ENCODE results near the gene ADGRG2.
A peak's percentile ranks its signal among the peaks of the same experiment; 100 is the strongest.
"Not testable (repeated sequence)": the region's sequence is repeated elsewhere in the genome, so short reads cannot be mapped to it uniquely, and the experiment has no call there.

ADGRG2 gene

GRCh38 chrX:19003756-19004155 lies 118.5 kb downstream of the ADGRG2 start:
- DNase-seq = no peak

- no peak for DNase-seq
Observed at GRCh38 chrX:18998653-18999052, 123.6 kb downstream of the ADGRG2 start.

DNA sequence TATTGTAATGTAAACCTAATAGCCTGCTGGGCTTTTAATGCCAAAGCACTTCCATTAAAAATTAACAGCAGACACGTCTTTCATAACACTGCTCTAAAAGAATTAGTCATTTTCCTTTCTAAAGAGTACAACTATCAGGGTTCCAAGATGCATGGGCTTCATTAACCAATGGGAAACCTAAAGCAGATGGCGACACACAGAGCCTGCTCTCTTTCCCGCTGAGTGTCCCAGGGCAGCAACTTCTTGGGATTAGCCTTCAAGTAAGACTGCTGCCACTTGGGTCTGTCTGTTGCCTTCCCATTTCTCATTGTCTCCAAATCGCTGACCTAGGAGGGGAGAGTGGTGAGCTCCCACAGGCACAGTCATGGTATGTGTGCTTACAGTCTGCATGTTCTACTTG lies 124.4 kb downstream of the ADGRG2 start:
- DNase-seq = no peak

- no peak for DNase-seq
Observed at GRCh38 chrX:18996536-18996935, 125.7 kb downstream of the ADGRG2 start.

DNA sequence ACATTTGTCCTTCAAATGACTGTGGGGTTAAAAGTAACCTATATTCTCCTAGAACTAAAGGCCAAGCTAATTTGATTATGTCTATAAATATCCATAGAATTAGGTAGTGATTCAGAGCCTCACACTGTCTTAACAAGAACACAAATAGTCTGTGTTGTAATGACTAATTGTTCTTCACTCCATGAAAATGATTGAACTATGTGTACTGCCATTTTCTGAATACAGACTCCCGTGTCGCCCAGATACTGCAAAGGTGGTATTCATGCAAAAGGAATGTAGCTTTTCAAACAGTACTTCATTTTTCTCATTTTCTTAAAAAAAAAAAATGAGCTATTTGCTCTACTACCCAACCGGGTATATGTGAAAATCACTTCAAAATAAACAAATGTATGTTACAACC lies 127.0 kb downstream of the ADGRG2 start:
- no peak for DNase-seq

GRCh38 chrX:18994713-18995112 lies 127.6 kb downstream of the ADGRG2 start:
- no peak for DNase-seq

DNA sequence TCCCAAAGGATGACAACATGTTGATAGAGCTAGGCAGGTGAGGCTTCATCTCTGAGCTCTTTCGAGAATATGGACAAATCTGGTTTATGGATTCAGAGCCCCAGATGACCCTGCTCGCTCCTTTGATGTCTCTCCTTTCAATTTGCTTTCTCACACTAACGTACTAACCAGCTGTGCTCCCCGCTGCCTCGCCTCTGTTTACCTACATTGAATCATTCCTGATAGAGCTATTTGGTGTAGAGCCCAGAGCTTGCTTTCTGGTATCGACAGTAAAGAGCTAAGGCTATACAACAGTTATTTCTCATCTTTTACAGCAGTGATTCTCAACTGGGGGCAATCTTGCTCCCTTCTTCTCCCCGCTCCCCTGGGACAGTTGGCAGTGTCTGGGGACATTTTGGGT lies 129.4 kb downstream of the ADGRG2 start:
- DNase-seq = no peak

GRCh38 chrX:18985186-18985435 lies 137.2 kb downstream of the ADGRG2 start:
- DNase-seq = no peak

DNA sequence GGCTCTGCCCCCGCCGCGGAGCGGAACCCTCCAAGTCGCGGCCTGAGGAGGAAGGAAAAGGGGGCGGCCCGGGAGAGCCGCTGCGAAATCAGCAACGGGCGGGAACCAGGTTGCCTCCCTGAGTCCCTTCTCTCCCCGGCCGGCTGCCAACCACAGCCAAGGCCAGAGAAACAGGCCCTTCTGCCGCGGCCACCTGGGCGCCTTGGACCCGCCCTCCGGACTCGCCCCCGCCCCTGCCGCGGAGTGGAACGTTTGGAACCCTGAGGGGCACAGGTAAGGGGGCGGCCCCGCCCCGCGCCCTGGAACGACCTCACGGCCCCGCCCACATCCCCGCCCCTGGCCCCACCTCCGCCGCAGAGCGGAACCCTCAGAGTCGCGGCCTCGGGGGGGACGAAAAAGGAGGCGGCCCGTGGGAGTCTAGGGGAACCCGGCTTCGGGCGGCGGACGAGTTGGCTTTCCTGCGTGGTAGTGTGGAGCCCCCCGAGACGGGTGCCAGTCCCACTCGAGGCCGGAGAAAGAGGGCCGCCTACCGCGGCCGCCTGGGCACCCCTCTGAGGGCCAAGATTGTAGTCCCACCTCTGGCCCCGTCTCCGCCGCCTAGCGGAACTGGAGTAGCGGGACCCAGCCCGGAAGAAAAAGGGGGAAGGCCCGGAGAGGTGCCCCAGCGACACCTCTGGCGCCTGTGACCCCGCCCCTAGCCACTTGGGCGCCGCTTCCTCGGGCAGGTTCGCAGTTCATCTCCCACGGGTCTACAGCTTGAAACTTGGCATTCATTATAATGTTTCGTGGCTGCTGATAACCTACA lies 137.7 kb downstream of the ADGRG2 start:
- DNase-seq = peak; percentile 90

- peak; percentile 32 for DNase-seq
Observed at GRCh38 chrX:18983666-18984380, 138.4 kb downstream of the ADGRG2 start, which contains the start of gene PHKA2. PHKA2 (minus strand) TSS chrX:18984114; CDS start chrX:18983932, 182 bp downstream.

DNA sequence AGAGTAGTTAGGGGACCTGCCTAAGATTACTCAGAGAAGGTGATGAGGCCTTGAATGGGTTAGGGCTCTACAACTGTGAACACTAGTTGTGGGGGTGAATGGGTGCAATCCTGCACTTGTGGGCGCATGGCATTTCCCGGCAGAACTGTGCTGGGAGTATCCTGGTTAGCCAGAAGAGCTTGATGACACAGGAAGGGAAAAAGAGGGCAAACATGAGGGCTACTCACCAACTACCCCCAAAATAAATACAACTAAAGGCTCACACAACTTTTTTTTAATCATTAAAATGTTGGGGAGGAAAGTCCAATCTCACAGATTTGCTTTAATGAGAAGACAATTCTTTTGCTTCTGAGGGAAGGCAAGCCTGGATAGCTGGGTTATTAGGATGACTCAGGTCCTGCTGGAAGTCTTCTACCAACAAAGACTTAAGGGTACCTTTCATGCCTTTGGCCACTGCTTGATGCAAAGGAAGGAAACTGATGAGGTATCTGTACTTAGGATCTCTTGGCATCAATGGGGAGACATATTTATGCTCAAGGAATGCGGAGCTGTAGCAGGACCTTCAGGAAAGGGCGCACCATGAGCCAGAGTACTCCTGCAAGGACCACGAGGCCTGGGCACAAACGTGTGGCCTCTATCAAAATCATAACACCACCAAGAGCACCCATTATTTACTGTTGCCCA lies 141.0 kb downstream of the ADGRG2 start:
- DNase-seq = no peak

DNA sequence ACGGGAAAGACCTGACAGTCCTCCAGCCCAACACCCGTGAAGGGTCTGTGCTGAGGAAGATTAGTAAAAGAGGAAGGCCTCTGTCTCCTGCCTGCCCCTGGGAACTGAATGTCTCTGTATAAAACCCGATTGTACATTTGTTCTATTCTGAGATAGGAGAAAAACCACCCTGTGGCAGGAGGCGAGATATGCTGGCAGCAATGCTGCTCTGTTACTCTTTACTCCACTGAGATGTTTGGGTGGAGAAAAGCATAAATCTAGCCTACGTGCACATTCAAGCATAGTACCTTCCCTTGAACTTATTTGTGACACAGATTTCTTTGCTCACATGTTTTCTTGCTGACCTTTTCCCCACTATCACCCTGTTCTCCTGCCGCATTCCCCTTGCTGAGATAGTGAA lies 142.0 kb downstream of the ADGRG2 start:
- DNase-seq = not testable (repeated sequence)

GRCh38 chrX:18974993-18975392 lies 147.3 kb downstream of the ADGRG2 start:
- no peak for DNase-seq

GRCh38 chrX:18973527-18974192 lies 148.6 kb downstream of the ADGRG2 start:
- no peak for DNase-seq

DNA sequence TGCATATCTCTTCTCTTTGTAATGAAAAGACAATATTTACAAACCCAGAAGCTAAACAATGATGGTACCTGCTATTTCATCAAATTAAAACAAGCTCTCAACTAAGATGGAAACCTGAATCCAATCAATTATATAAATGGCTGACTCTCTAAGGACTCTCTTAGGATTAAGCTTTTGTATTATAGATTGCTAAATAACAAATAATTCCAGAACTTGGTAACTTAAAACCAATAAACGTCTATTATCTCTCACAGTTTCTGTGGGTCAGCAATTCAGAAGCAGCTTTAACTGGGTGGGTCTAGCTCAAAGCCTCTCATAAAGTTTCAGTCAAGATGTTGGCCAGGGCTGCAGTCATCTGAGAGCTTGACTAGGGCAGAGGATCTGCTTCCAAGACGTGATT lies 150.8 kb downstream of the ADGRG2 start:
- DNase-seq = no peak

GRCh38 chrX:18970465-18970864 lies 151.8 kb downstream of the ADGRG2 start:
- DNase-seq = no peak

DNA sequence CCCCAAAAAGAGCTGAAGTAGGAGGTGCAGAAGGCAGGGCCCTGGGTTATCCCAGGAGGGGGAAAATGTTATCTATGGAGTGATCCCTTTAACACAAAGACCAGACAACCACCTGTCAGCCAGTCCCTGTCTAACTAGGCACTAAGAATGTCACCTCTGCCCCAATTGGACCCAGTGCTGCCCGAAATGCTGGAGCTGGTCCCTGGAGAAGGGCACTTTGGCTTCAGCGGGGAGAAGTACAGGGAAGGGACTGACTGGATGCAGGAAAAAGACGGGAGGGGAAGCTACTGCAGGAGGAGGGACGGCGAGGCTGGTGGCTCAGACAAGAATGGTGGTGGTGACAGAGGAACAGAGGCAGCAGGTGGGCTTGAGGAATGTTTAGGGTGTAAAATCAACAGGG lies 155.6 kb downstream of the ADGRG2 start:
- no peak for DNase-seq

DNA sequence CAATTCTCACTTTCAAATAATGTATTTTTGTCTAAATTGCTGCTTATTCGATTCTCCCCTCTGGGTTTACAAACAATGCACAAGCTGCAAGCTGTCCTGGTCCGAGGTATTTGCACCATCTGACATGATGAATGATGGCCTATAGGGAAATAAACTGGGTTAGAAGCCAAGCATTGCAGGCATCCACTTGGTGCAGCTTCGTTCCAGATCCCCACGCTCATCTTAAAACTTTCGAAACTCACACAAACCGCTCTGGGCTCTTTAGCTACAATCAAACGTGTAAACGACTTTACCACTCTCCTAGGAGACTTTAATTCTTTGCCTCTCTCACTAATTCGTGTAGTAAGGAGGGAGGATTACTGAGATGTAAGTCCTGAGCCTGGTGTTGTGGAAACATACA lies 157.4 kb downstream of the ADGRG2 start:
- no peak for DNase-seq

GRCh38 chrX:18964026-18964425 lies 158.2 kb downstream of the ADGRG2 start:
- no peak for DNase-seq

GRCh38 chrX:18962329-18962728 lies 159.9 kb downstream of the ADGRG2 start:
- DNase-seq = no peak

DNA sequence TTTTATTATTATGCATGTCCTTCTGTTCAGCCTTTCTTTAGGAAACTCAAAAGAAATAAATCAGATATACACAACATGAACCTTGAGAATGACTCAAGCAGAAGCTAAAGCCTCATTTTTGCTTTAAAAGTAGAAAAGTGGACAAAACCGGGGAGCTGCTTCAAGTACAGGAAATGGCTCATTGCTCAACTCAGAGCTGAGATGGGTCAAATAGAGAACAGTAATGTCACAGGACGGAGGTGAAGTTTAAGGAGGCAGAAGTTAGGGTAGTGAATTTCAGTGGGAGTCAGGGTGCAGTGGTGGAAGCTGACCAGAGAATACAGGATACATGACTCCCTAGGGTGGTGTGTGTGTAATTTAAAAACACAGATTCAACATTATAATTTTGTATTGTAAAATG lies 160.6 kb downstream of the ADGRG2 start:
- DNase-seq = no peak

DNA sequence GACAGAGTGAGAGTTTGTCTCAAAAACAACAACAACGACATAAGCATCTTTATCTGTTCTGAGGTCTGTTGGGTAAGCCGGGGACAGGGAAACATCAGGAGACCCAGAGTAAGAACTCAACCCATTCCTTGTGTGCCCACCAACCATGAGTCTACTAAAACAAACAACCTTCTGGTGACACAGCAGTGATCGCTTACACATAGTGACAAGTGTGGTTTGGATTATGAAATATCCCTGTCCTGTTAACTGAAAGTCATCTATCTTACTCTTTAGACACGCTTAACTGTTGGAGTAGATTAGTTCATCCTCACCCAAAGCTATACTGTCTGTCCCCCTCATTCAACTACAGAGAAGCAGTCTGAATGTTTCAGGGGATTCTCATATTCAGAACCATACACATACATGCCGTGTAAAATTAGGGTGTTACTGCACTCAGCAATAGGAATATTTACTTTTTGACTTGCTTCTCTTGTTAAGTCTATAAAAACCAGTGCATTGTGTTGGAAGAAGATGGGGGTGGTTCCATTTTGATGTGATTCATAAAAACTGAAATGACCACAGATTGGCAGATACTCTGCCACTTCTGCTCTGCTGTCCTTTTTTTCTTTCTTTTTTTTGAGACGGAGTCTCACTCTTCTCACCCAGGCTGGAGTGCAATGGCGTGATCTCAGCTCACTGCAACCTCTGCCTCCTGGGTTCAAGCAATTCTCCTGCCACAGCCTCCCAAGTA lies 165.8 kb downstream of the ADGRG2 start:
- DNase-seq = no peak

DNA sequence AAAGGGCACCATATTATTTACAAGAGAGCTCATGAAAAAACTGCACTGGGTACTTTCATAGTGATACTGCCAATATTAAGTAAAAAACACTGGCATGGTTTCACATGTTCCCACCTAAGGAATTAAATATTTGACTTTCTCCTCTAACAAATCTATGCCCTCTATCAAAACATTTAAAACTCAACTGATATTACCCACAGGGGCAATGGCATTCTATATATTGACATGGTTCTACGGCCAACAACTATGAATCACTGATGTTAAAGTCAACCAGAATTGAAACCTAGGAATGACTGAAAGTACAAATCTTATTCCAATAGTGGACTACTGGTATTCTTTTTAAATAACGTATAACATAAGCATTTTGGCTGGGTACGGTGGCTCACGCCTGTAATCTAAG lies 166.6 kb downstream of the ADGRG2 start:
- DNase-seq = no peak
